ENCODE measurements around the gene INPP4B. TPM values are rescaled to one million over a fixed set of nuclear protein-coding genes. Genes with fewer than 3 reads are reported as not detected.

Gene INPP4B
- total RNA-seq, 1 donor from 2014 or later = 3.4 TPM

GRCh38 chr4:142427456-142427855 is 418.6 kb downstream of the INPP4B start:
- Mint-ChIP-seq H3K36me3 (ENCODE audit: insufficient read depth) (no peaks in the 10 kb centered on the region), H3K27me3 (no peaks in the 10 kb centered on the region), H3K9me3 (ENCODE audit: low read depth) (no peaks in the 10 kb centered on the region), H3K4me3 (ENCODE audit: low read depth) (no peak overlapping the region), H3K27ac (no peak overlapping the region), H3K4me1 (ENCODE audit: low read depth) (no peaks in the 10 kb centered on the region)
- TF ChIP-seq CTCF (IDR thresholded peaks at IDR 0.05; ENCODE audit: unreplicated experiment) = no peak
- DNase-seq (ENCODE audit: low spot score, unreplicated experiment) = no peak

GRCh38 chr4:142423861-142424260 is 422.2 kb downstream of the INPP4B start:
- no peak for TF ChIP-seq CTCF (IDR thresholded peaks at IDR 0.05; ENCODE audit: unreplicated experiment)

GRCh38 chr4:142420311-142421095 is 425.6 kb downstream of the INPP4B start:
- no peaks in the 10 kb centered on the region for H3K36me3 Mint-ChIP-seq (ENCODE audit: insufficient read depth)
- H3K27me3 Mint-ChIP-seq = no peaks in the 10 kb centered on the region
- H3K4me1 Mint-ChIP-seq (ENCODE audit: low read depth) = no peaks in the 10 kb centered on the region
- no peak overlapping the region for H3K27ac Mint-ChIP-seq
- DNase-seq (ENCODE audit: low spot score, unreplicated experiment) = no peak
- H3K4me3 Mint-ChIP-seq (ENCODE audit: low read depth) = no peak overlapping the region
- no peak for TF ChIP-seq CTCF (IDR thresholded peaks at IDR 0.05; ENCODE audit: unreplicated experiment)
- H3K9me3 Mint-ChIP-seq (ENCODE audit: low read depth) = no peaks in the 10 kb centered on the region

More at GRCh38 chr4:142423861-142424260, 422.2 kb downstream of the INPP4B start:
- no peaks in the 10 kb centered on the region for H3K9me3 Mint-ChIP-seq (ENCODE audit: low read depth)
- no peak overlapping the region for H3K4me3 Mint-ChIP-seq (ENCODE audit: low read depth)
- H3K4me1 Mint-ChIP-seq (ENCODE audit: low read depth) = no peaks in the 10 kb centered on the region
- no peak for DNase-seq (ENCODE audit: low spot score, unreplicated experiment)
- H3K27me3 Mint-ChIP-seq = no peaks in the 10 kb centered on the region
- no peaks in the 10 kb centered on the region for H3K36me3 Mint-ChIP-seq (ENCODE audit: insufficient read depth)
- no peak overlapping the region for H3K27ac Mint-ChIP-seq

GRCh38 chr4:142419712-142420111 is 426.4 kb downstream of the INPP4B start:
- Mint-ChIP-seq H3K27me3 (no peaks in the 10 kb centered on the region), H3K27ac (no peak overlapping the region), H3K9me3 (ENCODE audit: low read depth) (no peaks in the 10 kb centered on the region), H3K36me3 (ENCODE audit: insufficient read depth) (no peaks in the 10 kb centered on the region), H3K4me1 (ENCODE audit: low read depth) (no peaks in the 10 kb centered on the region), H3K4me3 (ENCODE audit: low read depth) (no peak overlapping the region)
- no peak for TF ChIP-seq CTCF (IDR thresholded peaks at IDR 0.05; ENCODE audit: unreplicated experiment)
- DNase-seq (ENCODE audit: low spot score, unreplicated experiment) = no peak

GRCh38 chr4:142418697-142419096 is 427.4 kb downstream of the INPP4B start:
- no peak for DNase-seq (ENCODE audit: low spot score, unreplicated experiment)
- Mint-ChIP-seq H3K27ac (no peak overlapping the region), H3K4me3 (ENCODE audit: low read depth) (no peak overlapping the region), H3K4me1 (ENCODE audit: low read depth) (no peaks in the 10 kb centered on the region), H3K27me3 (no peaks in the 10 kb centered on the region), H3K36me3 (ENCODE audit: insufficient read depth) (no peaks in the 10 kb centered on the region), H3K9me3 (ENCODE audit: low read depth) (no peaks in the 10 kb centered on the region)
- no peak for TF ChIP-seq CTCF (IDR thresholded peaks at IDR 0.05; ENCODE audit: unreplicated experiment)

Measured in progenitor cell of endocrine pancreas (in vitro differentiated cells).